Thoracic aorta (tissue), 2 donors: Measurements from ENCODE around the gene MVB12B. TPM values are rescaled to one million over a fixed set of nuclear protein-coding genes. Genes with fewer than 3 reads are reported as not detected.
A peak's percentile ranks its signal among the peaks of the same experiment; 100 is the strongest.
"Not testable (repeated sequence)": the region's sequence is repeated elsewhere in the genome, so short reads cannot be mapped to it uniquely, and the experiment has no call there.

ENCODE experiments used
- ATAC-seq: fragments of 150-250 bp; one replicate; pipeline ENCODE4 v1.8.0; 2017; ENCODE audit warnings: low read depth; ENCODE audit not compliant: insufficient number of reproducible peaks, low FRiP score
- DNase-seq: peaks from one replicate; pipeline ENCODE4 v3.0.0-alpha.2; 2020; ENCODE audit warnings: low spot score
- H3K27ac ChIP-seq, 2 donors: fragments of 200-600 bp; sonication (generic); 1 replicate in 1 of 2; 2 replicates in 1 of 2; pipeline ENCODE4 v1.5.1; 2016; ENCODE audit warnings: mild to moderate bottlenecking in 2 of 2, moderate library complexity in 2 of 2
- H3K27me3 ChIP-seq: fragments of 200-600 bp; sonication (generic); replicated peaks from 2 replicates; pipeline ENCODE4 v1.6.0; 2016; ENCODE audit warnings: mild to moderate bottlenecking; ENCODE audit not compliant: insufficient read depth
- H3K36me3 ChIP-seq: fragments of 200-600 bp; sonication (generic); one replicate; pipeline ENCODE4 v1.5.1; 2016
- H3K4me1 ChIP-seq, 2 donors: fragments of 200-600 bp; sonication (generic); 1 replicate in 1 of 2; 2 replicates in 1 of 2; pipeline versions ENCODE4 v1.5.1 to v1.6.0; 2016; ENCODE audit warnings: low read depth in 2 of 2, mild to moderate bottlenecking in 1 of 2; ENCODE audit not compliant: control insufficient read depth in 1 of 2
- H3K4me3 ChIP-seq: fragments of 200-600 bp; sonication (generic); 2 replicates; pipeline ENCODE4 v1.5.1; 2016; ENCODE audit warnings: mild to moderate bottlenecking
- H3K9me3 ChIP-seq: fragments of 200-600 bp; sonication (generic); 2 replicates; pipeline ENCODE4 v1.5.1; 2016
- CTCF ChIP-seq: fragments of 200-600 bp; sonication (generic); IDR thresholded peaks from one replicate; pipeline ENCODE4 v1.5.1; 2019; ENCODE audit warnings: antibody characterized with exemption
- total RNA-seq, 2 donors: library from RNA; depleted of rRNA; stranded (reverse); fragments of >200 nt; gene quantifications; one replicate each; pipeline versions ENCODE4 v1.1.0 to v1.2.3, GENCODE V29; 2016

The MVB12B gene
- 10 to 100 TPM; 18.4 to 21.7 TPM for total RNA-seq

- ATAC-seq = no peak
- Histone ChIP-seq H3K36me3 (no peaks in the 10 kb centered on the region), H3K4me1 (peaks cover 8 to 16% of the 10 kb centered on the region in 2 donors), H3K27ac (peak within 1 kb of the TSS; percentile 75 to 77), H3K4me3 (peak within 1 kb of the TSS; percentile 84), H3K9me3 (peaks cover 6% of the 10 kb centered on the region), H3K27me3 (no peaks in the 10 kb centered on the region)
- DNase-seq = no peak
- no peak for TF ChIP-seq CTCF
These were observed at the start of gene MVB12B for GRCh38 chr9:126326228-126327005. Gene MVB12B (plus strand): TSS chr9:126326829. CDS start chr9:126326930, 101 bp downstream.

- TF ChIP-seq CTCF = no peak
- Histone ChIP-seq H3K4me1 (no peaks in the 10 kb centered on the region), H3K9me3 (no peaks in the 10 kb centered on the region), H3K4me3 (no peak overlapping the region), H3K27me3 (no peaks in the 10 kb centered on the region), H3K27ac (no peak overlapping the region), H3K36me3 (no peaks in the 10 kb centered on the region)
- ATAC-seq (no peak), DNase-seq (no peak)
These were observed 42.7 kb upstream of the MVB12B start for GRCh38 chr9:126283799-126284465.

GRCh38 chr9:126285652-126286051, 41.0 kb upstream of the MVB12B start:
- DNase-seq, H3K27ac ChIP-seq, H3K4me1 ChIP-seq, H3K36me3 ChIP-seq, H3K9me3 ChIP-seq, H3K27me3 ChIP-seq, H3K4me3 ChIP-seq, ATAC-seq: not testable (repeated sequence)

GRCh38 chr9:126287166-126287866, 39.3 kb upstream of the MVB12B start:
- H3K9me3 ChIP-seq = no peaks in the 10 kb centered on the region
- no peaks in the 10 kb centered on the region for H3K27me3 ChIP-seq
- ATAC-seq = no peak
- no peak for TF ChIP-seq CTCF
- H3K4me3 ChIP-seq = no peak overlapping the region
- no peak for DNase-seq
- no peak overlapping the region for H3K27ac ChIP-seq
- no peaks in the 10 kb centered on the region for H3K36me3 ChIP-seq
- H3K4me1 ChIP-seq = no peaks in the 10 kb centered on the region

- no peak overlapping the region for H3K27ac ChIP-seq
- no peak for ATAC-seq
These were observed 35.8 kb upstream of the MVB12B start for GRCh38 chr9:126290871-126291270.

More at GRCh38 chr9:126290871-126291270, 35.8 kb upstream of the MVB12B start:
- H3K9me3 ChIP-seq = no peaks in the 10 kb centered on the region
- H3K4me1 ChIP-seq = no peaks in the 10 kb centered on the region
- TF ChIP-seq CTCF = no peak
- no peak overlapping the region for H3K4me3 ChIP-seq
- no peak for DNase-seq
- no peaks in the 10 kb centered on the region for H3K27me3 ChIP-seq
- H3K36me3 ChIP-seq = no peaks in the 10 kb centered on the region
